ENCODE data around the gene LAMA2.

The LAMA2 gene

DNA sequence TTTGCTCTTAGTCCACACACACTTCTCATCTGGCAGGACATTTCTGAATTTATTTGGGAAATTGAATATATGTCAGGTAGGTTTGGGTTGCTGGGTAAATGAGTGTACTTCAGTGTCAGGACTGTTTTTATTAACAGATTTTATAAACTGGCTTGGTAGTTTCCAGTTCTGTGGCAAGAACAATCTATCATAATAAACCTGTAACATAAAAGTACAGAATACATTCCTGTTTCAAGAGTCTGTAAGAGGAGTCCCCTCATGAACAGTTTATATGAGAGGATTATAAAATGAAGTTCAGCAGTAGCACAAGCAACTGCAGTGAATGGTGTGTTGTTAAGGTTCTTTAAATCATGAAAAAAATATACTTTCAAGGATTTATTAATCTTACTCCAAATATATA lies 81.8 kb downstream of the LAMA2 start:
- DNase-seq (ENCODE audit: low read depth, low spot score), result no peak
- H3K4me1 ChIP-seq (ENCODE audit: insufficient read depth, insufficient read length), result no peaks in the 10 kb centered on the region
- TF ChIP-seq YY1 (IDR thresholded peaks at IDR 0.05; ENCODE audit: insufficient read depth, insufficient read length) (no peak), ZNF274 (IDR thresholded peaks at IDR 0.05; ENCODE audit: low read depth, low read length) (no peak), SUZ12 (IDR thresholded peaks at IDR 0.05; ENCODE audit: extremely low read depth, insufficient read depth, insufficient read length) (no peak)
- H3K9ac ChIP-seq (ENCODE audit: insufficient read length, low read depth), result no peak overlapping the region
- no peak overlapping the region for H3K4me3 ChIP-seq (ENCODE audit: insufficient read length, low read depth)
- H3K27me3 ChIP-seq (ENCODE audit: insufficient read depth, insufficient read length), result no peaks in the 10 kb centered on the region
- H3K36me3 ChIP-seq (ENCODE audit: insufficient read depth, insufficient read length, low read length), result no peaks in the 10 kb centered on the region
- H3K9me3 ChIP-seq (ENCODE audit: insufficient read depth, low read length), result no peaks in the 10 kb centered on the region

DNA sequence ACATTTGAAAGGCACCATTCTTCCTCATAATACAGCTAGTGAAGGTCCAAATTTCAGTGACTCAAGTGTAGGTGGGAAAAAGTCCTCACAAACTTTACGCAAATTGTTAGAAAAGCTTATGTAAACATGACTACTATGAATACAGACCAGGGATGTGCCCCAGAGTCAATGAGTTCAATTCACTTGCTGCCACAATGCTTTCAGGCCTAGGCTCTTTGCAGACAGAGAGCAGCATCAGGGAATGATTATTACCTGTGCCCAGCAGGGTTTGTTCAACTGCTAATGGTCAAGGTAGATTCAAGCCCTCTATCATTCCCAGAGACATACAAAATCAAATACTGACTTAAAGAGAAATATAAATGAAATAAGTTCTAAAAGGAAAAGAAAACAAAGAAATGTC lies 84.0 kb downstream of the LAMA2 start:
- no peak for DNase-seq (ENCODE audit: low read depth, low spot score)
- H3K27me3 ChIP-seq (ENCODE audit: insufficient read depth, insufficient read length), result no peaks in the 10 kb centered on the region
- H3K9me3 ChIP-seq (ENCODE audit: insufficient read depth, low read length), result no peaks in the 10 kb centered on the region
- no peaks in the 10 kb centered on the region for H3K36me3 ChIP-seq (ENCODE audit: insufficient read depth, insufficient read length, low read length)
- H3K4me1 ChIP-seq (ENCODE audit: insufficient read depth, insufficient read length), result no peaks in the 10 kb centered on the region
- TF ChIP-seq YY1 (IDR thresholded peaks at IDR 0.05; ENCODE audit: insufficient read depth, insufficient read length) (no peak), ZNF274 (IDR thresholded peaks at IDR 0.05; ENCODE audit: low read depth, low read length) (no peak), SUZ12 (IDR thresholded peaks at IDR 0.05; ENCODE audit: extremely low read depth, insufficient read depth, insufficient read length) (no peak)
- no peak overlapping the region for H3K9ac ChIP-seq (ENCODE audit: insufficient read length, low read depth)
- H3K4me3 ChIP-seq (ENCODE audit: insufficient read length, low read depth), result no peak overlapping the region

DNA sequence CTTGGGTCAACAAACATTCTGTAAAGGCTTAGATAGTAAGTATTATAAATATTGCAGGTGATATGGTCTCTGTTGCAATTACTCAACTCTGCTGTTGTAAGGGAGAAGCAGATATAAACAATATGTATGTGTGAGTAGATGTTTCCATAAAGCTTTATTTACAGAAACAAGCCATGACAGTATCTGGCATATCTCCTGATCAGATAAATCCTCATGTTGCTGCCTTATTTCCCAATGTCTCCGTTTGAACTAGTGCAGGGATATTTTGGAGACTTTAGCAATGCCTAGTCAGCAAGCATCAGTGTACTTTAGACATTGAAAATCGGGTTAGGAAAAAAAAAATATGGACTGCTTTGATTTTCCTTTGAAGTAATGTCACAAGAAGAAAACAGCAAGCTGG lies 96.1 kb downstream of the LAMA2 start:
- H3K4me1 ChIP-seq (ENCODE audit: insufficient read depth, insufficient read length), result no peaks in the 10 kb centered on the region
- TF ChIP-seq YY1 (IDR thresholded peaks at IDR 0.05; ENCODE audit: insufficient read depth, insufficient read length), result no peak
- no peak for TF ChIP-seq ZNF274 (IDR thresholded peaks at IDR 0.05; ENCODE audit: low read depth, low read length)
- TF ChIP-seq SUZ12 (IDR thresholded peaks at IDR 0.05; ENCODE audit: extremely low read depth, insufficient read depth, insufficient read length), result no peak
- no peak overlapping the region for H3K9ac ChIP-seq (ENCODE audit: insufficient read length, low read depth)
- no peaks in the 10 kb centered on the region for H3K9me3 ChIP-seq (ENCODE audit: insufficient read depth, low read length)
- no peaks in the 10 kb centered on the region for H3K27me3 ChIP-seq (ENCODE audit: insufficient read depth, insufficient read length)
- no peak overlapping the region for H3K4me3 ChIP-seq (ENCODE audit: insufficient read length, low read depth)
- H3K36me3 ChIP-seq (ENCODE audit: insufficient read depth, insufficient read length, low read length), result no peaks in the 10 kb centered on the region
- no peak for DNase-seq (ENCODE audit: low read depth, low spot score)

DNA sequence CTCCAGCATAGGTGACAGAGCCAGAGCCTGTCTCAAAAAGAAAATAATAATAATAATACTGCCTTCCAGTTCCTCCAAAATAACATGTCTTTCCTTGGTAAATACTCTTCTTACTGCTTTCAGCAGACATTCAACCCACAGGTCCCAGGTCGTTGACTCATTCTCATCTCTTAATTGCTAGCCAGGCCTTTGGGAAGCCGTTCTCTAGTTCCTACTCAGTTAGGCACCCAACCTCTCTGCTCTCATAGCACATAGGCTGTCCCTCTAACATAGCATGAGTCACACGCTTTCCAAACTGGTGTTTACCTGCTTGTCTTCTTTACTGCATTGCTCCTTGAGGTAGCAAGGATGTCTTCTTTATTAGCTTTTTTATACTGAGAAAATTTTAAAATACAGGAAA lies 98.8 kb downstream of the LAMA2 start:
- Histone ChIP-seq H3K9me3 (ENCODE audit: insufficient read depth, low read length) (no peaks in the 10 kb centered on the region), H3K9ac (ENCODE audit: insufficient read length, low read depth) (no peak overlapping the region), H3K4me3 (ENCODE audit: insufficient read length, low read depth) (no peak overlapping the region)

DNA sequence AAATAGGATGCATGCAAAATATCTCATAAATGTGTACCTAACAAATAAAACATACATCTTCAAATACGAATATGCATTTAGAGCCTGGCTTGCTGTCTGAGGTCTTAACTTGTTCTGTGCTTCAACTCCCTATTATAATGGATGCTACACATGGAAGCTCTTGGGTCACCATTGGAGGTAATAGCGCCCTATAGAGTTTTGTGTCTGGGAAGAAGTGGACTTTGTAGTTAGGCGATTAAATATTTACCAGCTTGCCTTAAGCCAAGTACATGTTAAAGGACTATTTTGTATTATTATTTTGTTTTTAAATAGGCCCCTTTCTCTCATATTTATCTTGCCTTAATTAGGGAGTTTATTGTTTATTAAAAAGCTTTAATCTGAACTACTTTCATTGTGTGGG lies 107.4 kb downstream of the LAMA2 start:
- TF ChIP-seq ZNF274 (IDR thresholded peaks at IDR 0.05; ENCODE audit: low read depth, low read length), result no peak
- TF ChIP-seq YY1 (IDR thresholded peaks at IDR 0.05; ENCODE audit: insufficient read depth, insufficient read length), result no peak
- no peak for TF ChIP-seq SUZ12 (IDR thresholded peaks at IDR 0.05; ENCODE audit: extremely low read depth, insufficient read depth, insufficient read length)
- H3K36me3 ChIP-seq (ENCODE audit: insufficient read depth, insufficient read length, low read length), result no peaks in the 10 kb centered on the region
- H3K4me3 ChIP-seq (ENCODE audit: insufficient read length, low read depth), result no peak overlapping the region
- no peak overlapping the region for H3K9ac ChIP-seq (ENCODE audit: insufficient read length, low read depth)
- no peaks in the 10 kb centered on the region for H3K27me3 ChIP-seq (ENCODE audit: insufficient read depth, insufficient read length)
- H3K4me1 ChIP-seq (ENCODE audit: insufficient read depth, insufficient read length), result no peaks in the 10 kb centered on the region
- DNase-seq (ENCODE audit: low read depth, low spot score), result no peak
- H3K9me3 ChIP-seq (ENCODE audit: insufficient read depth, low read length), result no peaks in the 10 kb centered on the region

More for the DNA sequence above, 98.8 kb downstream of the LAMA2 start:
- Histone ChIP-seq H3K36me3 (ENCODE audit: insufficient read depth, insufficient read length, low read length) (no peaks in the 10 kb centered on the region), H3K4me1 (ENCODE audit: insufficient read depth, insufficient read length) (no peaks in the 10 kb centered on the region), H3K27me3 (ENCODE audit: insufficient read depth, insufficient read length) (no peaks in the 10 kb centered on the region)
- no peak for DNase-seq (ENCODE audit: low read depth, low spot score)
- TF ChIP-seq YY1 (IDR thresholded peaks at IDR 0.05; ENCODE audit: insufficient read depth, insufficient read length), result no peak
- TF ChIP-seq ZNF274 (IDR thresholded peaks at IDR 0.05; ENCODE audit: low read depth, low read length), result no peak
- TF ChIP-seq SUZ12 (IDR thresholded peaks at IDR 0.05; ENCODE audit: extremely low read depth, insufficient read depth, insufficient read length), result no peak

DNA sequence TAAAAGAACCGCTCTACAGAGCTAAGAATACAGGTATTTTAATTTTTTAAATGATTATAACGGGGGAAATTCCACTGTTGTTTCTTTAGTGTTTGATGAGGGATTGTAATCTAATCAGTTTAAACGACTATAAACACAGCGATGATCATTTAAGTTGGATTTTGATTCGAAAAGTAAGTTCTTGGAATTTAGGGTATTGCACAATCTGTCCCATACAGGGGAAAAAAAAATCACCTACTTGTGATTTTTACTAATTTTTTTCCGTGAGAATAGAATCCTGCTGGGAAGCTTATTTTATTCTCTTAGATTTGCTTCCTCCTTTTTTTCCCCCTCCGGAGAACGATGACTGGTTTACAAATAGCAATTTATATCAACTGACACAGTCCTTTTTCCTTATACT lies 108.0 kb downstream of the LAMA2 start:
- no peaks in the 10 kb centered on the region for H3K9me3 ChIP-seq (ENCODE audit: insufficient read depth, low read length)
- no peaks in the 10 kb centered on the region for H3K36me3 ChIP-seq (ENCODE audit: insufficient read depth, insufficient read length, low read length)
- no peak for DNase-seq (ENCODE audit: low read depth, low spot score)
- H3K27me3 ChIP-seq (ENCODE audit: insufficient read depth, insufficient read length), result no peaks in the 10 kb centered on the region
- H3K9ac ChIP-seq (ENCODE audit: insufficient read length, low read depth), result no peak overlapping the region
- H3K4me1 ChIP-seq (ENCODE audit: insufficient read depth, insufficient read length), result no peaks in the 10 kb centered on the region
- no peak overlapping the region for H3K4me3 ChIP-seq (ENCODE audit: insufficient read length, low read depth)
- TF ChIP-seq YY1 (IDR thresholded peaks at IDR 0.05; ENCODE audit: insufficient read depth, insufficient read length) (no peak), ZNF274 (IDR thresholded peaks at IDR 0.05; ENCODE audit: low read depth, low read length) (no peak), SUZ12 (IDR thresholded peaks at IDR 0.05; ENCODE audit: extremely low read depth, insufficient read depth, insufficient read length) (no peak)

DNA sequence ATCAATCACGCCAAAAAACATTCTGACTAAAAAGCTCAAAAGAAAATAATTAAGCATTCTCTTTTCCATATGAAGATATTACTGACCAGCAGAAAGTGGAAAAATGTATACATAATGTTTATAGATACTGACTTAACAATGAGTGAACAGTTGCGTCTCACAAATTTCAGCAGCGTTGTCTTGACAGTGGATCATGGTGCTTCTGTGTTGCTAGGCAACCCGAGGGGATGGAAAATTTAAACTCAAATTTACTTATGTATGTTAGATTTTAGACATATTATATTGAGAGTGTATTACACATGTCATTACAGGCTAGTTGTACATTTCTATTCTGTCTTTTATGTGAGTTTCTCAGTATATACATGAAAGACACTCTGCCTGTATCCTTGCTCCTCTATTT lies 110.2 kb downstream of the LAMA2 start:
- no peaks in the 10 kb centered on the region for H3K36me3 ChIP-seq (ENCODE audit: insufficient read depth, insufficient read length, low read length)
- TF ChIP-seq YY1 (IDR thresholded peaks at IDR 0.05; ENCODE audit: insufficient read depth, insufficient read length) (no peak), SUZ12 (IDR thresholded peaks at IDR 0.05; ENCODE audit: extremely low read depth, insufficient read depth, insufficient read length) (no peak), ZNF274 (IDR thresholded peaks at IDR 0.05; ENCODE audit: low read depth, low read length) (no peak)
- H3K9ac ChIP-seq (ENCODE audit: insufficient read length, low read depth), result no peak overlapping the region
- H3K4me1 ChIP-seq (ENCODE audit: insufficient read depth, insufficient read length), result no peaks in the 10 kb centered on the region
- no peaks in the 10 kb centered on the region for H3K27me3 ChIP-seq (ENCODE audit: insufficient read depth, insufficient read length)
- H3K4me3 ChIP-seq (ENCODE audit: insufficient read length, low read depth), result no peak overlapping the region
- no peak for DNase-seq (ENCODE audit: low read depth, low spot score)
- no peaks in the 10 kb centered on the region; the same call in 1 of the 2 replicates for H3K9me3 ChIP-seq (ENCODE audit: insufficient read depth, low read length)

Data from NT2/D1 (cell line).